Cerebellar cortex (tissue), 1 donor: Measurements from ENCODE around the gene TBC1D12.
"Not testable (repeated sequence)": the region's sequence is repeated elsewhere in the genome, so short reads cannot be mapped to it uniquely, and the experiment has no call there.

Experiments used
- DNase-seq: peaks from one replicate; pipeline ENCODE4 v3.0.0-alpha.2; 2015; ENCODE audit warnings: low spot score

The TBC1D12 gene

GRCh38 chr10:94402204-94402842 is at the start of gene TBC1D12:
Gene TBC1D12 (plus strand): TSS chr10:94402541. CDS start chr10:94402614, 73 bp downstream.
- peak; percentile 97 for DNase-seq

DNA sequence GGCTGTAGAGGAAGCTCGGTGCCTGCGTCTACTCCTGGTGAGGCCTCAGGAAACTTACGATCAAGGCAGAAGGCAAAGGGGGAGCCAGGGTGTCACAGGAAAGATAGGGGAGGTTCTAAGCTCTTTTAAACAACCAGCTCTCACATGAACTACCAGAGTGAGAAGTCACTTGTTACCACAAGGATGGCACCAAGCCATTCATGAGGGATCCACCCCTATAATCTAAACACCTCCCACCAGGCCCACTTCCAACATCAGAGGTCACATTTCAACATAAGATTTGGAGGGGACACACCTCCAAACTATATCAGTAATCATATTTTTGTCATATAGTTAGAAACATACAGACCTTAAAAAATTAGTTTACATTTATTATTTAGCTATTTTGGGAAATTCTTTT is 49.0 kb upstream of the TBC1D12 start:
- no peak for DNase-seq

DNA sequence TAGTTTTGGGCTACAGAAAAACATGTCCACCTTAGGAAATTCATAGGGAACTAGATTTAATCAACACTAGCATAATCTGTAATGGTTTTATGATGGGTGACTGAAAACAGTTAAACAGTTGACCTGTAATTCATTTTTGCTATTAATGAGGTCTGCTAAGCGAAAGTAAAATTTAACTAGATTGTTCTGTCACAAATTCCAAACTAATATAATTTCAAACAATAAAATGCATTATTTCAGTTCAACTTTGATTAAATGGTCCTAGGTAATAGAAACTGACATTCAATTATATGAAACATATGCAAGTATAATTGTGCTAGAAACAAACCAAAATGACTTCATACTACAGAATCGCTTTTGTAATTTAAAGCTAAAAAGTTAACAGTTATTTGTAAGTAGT is 46.5 kb upstream of the TBC1D12 start:
- DNase-seq = no peak

- DNase-seq = no peak
Observed at GRCh38 chr10:94357193-94357592, 45.1 kb upstream of the TBC1D12 start.

GRCh38 chr10:94358480-94358879 is 43.9 kb upstream of the TBC1D12 start:
- DNase-seq = no peak

- DNase-seq = peak; percentile 10
Observed at GRCh38 chr10:94361171-94361794, 41.1 kb upstream of the TBC1D12 start.

DNA sequence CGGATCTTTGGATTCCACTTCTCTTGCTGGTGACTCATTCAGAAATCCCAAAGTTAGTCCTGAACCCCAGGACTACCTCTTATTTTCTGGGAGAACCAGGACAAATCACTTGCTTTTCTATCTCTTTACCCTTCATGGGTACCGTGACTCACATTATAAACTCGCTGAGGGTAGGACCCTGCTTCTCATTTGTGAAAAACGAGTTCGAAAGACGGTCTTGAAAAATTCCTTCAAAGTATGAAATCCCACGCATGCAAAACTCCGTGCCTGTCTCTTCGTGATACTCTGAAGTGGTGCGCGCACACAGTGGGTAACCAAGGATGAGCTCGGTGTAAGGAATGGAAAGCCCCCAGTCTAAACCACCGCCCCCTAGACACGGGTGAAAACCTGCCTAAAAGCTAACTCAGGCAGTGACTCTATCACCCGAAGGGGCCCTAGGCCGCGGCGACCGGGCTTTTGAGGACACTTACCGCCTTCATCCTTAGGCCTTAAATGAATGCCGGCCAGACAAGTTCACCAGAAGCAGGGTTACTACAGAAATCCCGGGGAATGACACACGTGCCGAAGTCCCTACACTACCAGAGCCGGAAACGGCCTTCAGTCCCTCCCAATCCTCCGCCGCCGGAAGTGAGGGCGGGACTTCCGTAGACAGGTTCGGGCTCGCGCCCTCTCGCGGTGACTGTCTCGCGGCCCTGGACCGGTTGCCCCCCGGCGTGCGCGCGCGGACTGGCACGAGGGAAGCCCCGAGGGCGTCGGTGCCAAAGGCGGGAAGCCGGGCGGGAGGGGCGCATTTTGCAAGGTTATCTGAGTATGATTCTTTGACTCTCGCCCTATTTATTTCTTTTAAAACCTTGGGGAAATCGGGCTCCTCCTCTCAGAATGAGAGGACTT is 39.7 kb upstream of the TBC1D12 start, which contains the start of gene NOC3L:
TSS of gene NOC3L (minus strand) at position 580 of the 891 bp plus-strand sequence. CDS start at position 479, 101 bp downstream.
- DNase-seq = peak; percentile 96

DNA sequence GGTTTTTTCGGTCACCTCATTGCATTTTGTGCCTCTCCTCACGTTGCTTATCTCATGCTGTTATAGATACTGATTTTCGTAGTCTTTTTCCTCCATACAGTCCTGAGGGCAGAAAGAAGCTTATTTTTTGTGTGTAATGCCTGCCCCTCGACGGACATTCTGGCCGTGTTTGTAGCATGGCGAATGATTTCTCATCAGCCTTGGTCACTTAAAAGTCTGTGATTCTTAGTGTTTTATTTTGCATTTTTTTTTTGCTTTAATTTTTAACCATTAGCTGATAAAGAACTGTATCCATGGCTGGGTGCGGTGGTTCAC is 39.1 kb upstream of the TBC1D12 start:
- no peak for DNase-seq

DNA sequence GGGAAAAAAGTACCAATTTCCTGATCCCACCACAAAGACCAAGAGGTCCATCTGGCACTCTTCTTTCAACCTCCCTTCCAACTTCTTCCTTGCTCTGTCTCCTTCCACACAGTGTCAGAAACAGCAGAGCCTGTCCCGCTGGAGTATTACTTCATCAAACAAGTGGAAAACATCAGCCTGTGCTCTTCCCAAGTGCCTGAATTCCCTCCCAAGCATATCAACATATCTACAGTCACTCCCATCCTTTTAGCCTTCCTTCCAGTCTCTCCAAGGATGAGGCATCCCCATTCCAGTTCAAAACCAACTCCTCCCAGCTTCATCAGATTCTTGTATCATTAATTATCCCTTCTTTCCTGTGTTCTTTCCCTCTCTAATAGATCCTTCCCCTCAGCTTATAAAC is 37.9 kb upstream of the TBC1D12 start:
- DNase-seq = no peak

GRCh38 chr10:94366382-94366781 is 36.0 kb upstream of the TBC1D12 start:
- no peak for DNase-seq

DNA sequence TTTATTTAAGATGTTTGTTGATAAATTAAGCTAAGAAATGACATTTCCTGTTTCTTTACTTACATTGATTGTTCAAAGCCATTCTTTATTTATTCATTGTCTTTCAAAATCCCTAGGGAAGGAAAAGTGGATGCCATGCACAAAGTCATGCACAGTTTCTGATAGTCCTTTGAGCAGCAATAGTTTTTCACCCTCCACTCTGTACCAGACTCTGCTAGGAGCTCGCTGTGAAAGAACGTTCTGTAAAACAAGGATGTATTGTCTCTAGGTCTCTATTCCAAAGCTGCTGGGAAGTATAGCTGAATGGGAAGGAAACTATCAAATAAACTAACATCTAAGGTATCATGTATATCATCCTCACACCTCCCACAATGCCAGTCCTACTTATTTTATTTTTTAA is 31.8 kb upstream of the TBC1D12 start:
- DNase-seq = no peak

GRCh38 chr10:94375374-94375773 is 27.0 kb upstream of the TBC1D12 start:
- no peak for DNase-seq

GRCh38 chr10:94376865-94377264 is 25.5 kb upstream of the TBC1D12 start:
- no peak for DNase-seq

DNA sequence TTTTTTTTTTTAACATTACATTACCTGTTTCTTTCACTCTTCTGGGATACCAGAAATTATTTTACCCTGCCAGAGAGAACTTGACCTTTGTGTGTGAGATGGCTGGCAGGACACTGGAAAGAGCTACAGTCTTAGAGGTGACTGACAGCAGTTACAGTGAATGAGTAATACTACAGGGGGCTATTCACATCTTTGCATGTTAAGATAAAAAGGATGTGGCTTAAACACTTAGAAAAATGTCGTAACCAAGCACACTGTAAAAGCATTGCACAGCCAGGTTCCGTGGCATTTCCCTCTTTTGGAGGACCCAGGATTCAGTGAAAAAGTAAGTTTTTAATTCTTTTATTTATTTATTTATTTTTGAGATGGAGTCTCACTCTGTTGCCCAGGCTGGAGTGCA is 18.8 kb upstream of the TBC1D12 start:
- no peak for DNase-seq

DNA sequence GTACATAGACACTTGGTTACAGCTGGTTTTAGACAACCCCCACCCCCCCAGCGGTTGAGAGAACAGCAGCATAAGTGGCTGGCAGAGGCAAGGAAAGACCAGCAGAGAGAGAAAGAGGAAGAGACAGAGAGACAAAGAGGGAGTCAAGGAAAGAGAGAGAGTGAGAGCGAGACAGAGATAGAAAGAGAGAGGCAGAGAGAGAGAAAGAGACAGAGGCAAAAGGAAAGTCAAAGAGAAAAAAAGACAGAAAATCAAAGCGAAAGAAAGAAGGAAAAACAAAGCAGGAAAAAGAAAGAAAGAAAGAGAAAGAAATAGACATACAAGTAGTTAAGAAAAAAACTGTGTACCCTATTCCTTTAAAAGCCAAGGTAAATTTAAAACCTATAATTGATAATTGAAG is 16.6 kb upstream of the TBC1D12 start:
- not testable (repeated sequence) for DNase-seq

DNA sequence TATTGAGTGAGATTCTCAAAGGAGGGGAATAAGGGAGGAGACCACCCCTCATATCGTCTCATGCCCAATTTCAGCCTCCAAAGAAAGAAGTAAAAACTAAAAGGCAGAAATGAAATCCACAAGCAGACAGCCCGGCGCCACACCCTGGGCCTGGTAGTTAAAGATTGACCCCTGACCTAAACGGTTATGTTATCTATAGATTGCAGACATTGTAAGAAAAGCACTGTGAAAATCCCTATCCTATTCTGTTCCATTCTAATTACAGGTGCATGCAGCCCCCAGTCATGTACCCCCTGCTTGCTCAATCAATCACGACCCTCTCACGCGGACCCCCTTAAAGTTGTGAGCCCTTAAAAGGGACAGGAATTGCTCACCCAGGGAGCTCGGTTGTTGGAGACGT is 10.2 kb upstream of the TBC1D12 start:
- DNase-seq = not testable (repeated sequence)

DNA sequence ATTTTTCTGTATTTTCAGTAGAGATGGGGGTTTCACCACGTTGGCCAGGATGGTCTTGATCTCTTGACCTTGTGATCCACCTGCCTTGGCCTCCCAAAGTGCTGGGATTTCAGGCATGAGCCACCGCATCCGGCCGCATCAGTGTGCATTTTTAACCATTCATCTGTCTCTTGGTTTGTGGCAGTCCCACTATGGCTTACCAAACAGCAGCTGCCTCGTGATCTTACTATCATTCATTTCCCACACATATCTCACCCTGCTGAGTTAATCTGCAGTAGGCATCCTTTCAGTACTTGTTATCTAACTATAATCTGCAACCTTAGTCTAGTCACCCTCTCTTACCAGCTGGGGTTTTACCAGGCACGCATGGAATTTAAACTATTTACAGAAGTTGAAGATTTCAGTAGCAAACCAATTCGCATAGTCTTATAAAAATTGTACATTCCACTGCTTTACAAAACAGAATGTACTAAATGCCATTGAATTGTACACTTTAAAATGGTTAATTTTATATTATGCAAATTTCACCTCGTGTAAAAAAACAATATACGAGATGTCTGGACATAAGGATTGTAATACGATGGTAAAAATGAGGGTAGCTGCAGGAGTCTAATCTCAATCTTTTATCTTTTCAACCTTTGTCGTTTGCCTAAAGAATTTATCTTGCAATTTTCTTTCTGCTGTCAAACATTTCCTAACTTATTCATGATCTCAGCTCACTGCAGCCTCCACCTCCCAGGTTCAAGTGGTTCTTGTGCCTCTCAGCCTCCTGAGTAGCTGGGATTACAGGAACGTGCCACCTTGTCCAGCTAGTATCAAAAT is 4.6 kb upstream of the TBC1D12 start:
- no peak for DNase-seq

DNA sequence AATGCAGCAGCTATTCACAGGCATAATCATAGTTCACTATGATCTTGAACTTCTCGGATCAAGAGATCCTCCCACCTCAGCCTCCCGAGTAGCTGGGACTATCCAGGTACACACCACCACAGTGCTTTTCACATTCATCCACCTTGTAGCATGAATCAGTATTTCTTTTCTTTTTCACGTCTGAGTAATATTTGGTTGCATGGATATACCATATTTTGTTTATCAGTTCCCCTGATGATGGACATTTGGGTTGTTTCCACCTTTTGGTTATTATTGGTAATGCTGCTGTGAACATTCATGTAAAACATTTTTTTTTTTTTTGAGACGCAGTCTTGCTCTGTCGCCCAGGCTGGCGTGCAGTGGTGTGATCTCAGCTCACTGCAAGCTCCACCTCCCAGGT is 3.6 kb upstream of the TBC1D12 start:
- no peak for DNase-seq

- DNase-seq = peak; percentile 19
Observed at GRCh38 chr10:94402843-94403379, 570 bp downstream of the TBC1D12 start.

- peak; percentile 66 for DNase-seq
Observed at GRCh38 chr10:94403380-94404213, 1.3 kb downstream of the TBC1D12 start.

GRCh38 chr10:94405406-94405805 is 3.1 kb downstream of the TBC1D12 start:
- DNase-seq = no peak
